ENCODE results near the gene MRFAP1.

- TF ChIP-seq GATA3 (IDR thresholded peaks at IDR 0.05; ENCODE audit: low read depth, low read length) = no peak
- no peak for TF ChIP-seq GATA2 (IDR thresholded peaks at IDR 0.05; ENCODE audit: low read depth, low read length)
Observed at GRCh38 chr4:6684656-6685055, 44.2 kb downstream of the MRFAP1 start.

Measured in SH-SY5Y (cell line).